Mesendoderm (in vitro differentiated cells): Measurements from ENCODE around the gene THBS4. TPM values are rescaled to one million over a fixed set of nuclear protein-coding genes. Genes with fewer than 3 reads are reported as not detected.

Experiments used
- DNase-seq: peaks from one replicate; pipeline ENCODE4 v3.0.0; 2013
- H2AK5ac ChIP-seq: 2 replicates; pipeline ENCODE4 v1.6.1; 2013; ENCODE audit warnings: low read length, inconsistent platforms
- H2BK120ac ChIP-seq: 2 replicates; pipeline ENCODE4 v1.6.1; 2013; ENCODE audit warnings: low read depth, mild to moderate bottlenecking, low read length, moderate library complexity, mixed read lengths
- H2BK15ac ChIP-seq: replicated peaks from 2 replicates; pipeline ENCODE4 v1.6.1; 2013; ENCODE audit warnings: low read depth, mild to moderate bottlenecking, moderate library complexity
- H2BK5ac ChIP-seq: 2 replicates; pipeline ENCODE4 v1.6.1; 2013; ENCODE audit warnings: low read length, inconsistent platforms
- H3K18ac ChIP-seq: 2 replicates; pipeline ENCODE4 v1.6.1; 2013; ENCODE audit warnings: mild to moderate bottlenecking, low read length, mixed read lengths
- H3K23ac ChIP-seq: one replicate; pipeline ENCODE4 v1.6.1; 2013; ENCODE audit warnings: low read length
- H3K27ac ChIP-seq: 2 replicates; pipeline ENCODE4 v1.5.1; 2013; ENCODE audit warnings: low read depth, mild to moderate bottlenecking, inconsistent platforms, low read length, moderate library complexity
- H3K27me3 ChIP-seq: 2 replicates; pipeline ENCODE4 v1.6.1; 2013; ENCODE audit warnings: low read length, control low read depth, mild to moderate bottlenecking, inconsistent platforms; ENCODE audit not compliant: insufficient read depth, poor library complexity
- H3K36me3 ChIP-seq: 2 replicates; pipeline ENCODE4 v1.6.1; 2013; ENCODE audit warnings: low read length, inconsistent platforms; ENCODE audit not compliant: control insufficient read depth, insufficient read depth
- H3K4ac ChIP-seq: one replicate; pipeline ENCODE4 v1.6.1; 2013; ENCODE audit warnings: low read depth, mild to moderate bottlenecking, low read length, moderate library complexity
- H3K4me1 ChIP-seq: 2 replicates; pipeline ENCODE4 v1.6.1; 2013; ENCODE audit warnings: low read depth, low read length, inconsistent platforms; ENCODE audit not compliant: control insufficient read depth
- H3K4me2 ChIP-seq: 2 replicates; pipeline ENCODE4 v1.6.1; 2013; ENCODE audit warnings: low read length
- H3K4me3 ChIP-seq: 2 replicates; pipeline ENCODE4 v1.5.1; 2013; ENCODE audit warnings: mild to moderate bottlenecking, low read length
- H3K56ac ChIP-seq: one replicate; pipeline ENCODE4 v1.6.1; 2013; ENCODE audit warnings: low read length
- H3K79me1 ChIP-seq: 2 replicates; pipeline ENCODE4 v1.6.1; 2013; ENCODE audit warnings: low read length, inconsistent platforms
- H3K79me2 ChIP-seq: 2 replicates; pipeline ENCODE4 v1.6.1; 2013; ENCODE audit warnings: mild to moderate bottlenecking, low read length; ENCODE audit not compliant: control insufficient read depth, insufficient read depth
- H3K9ac ChIP-seq: 2 replicates; pipeline ENCODE4 v1.6.1; 2013; ENCODE audit warnings: low read length, inconsistent platforms
- H4K5ac ChIP-seq: one replicate; pipeline ENCODE4 v1.6.1; 2013; ENCODE audit warnings: low read length
- H4K8ac ChIP-seq: one replicate; pipeline ENCODE4 v1.6.1; 2013; ENCODE audit warnings: low read depth, mild to moderate bottlenecking, control low read depth, low read length, moderate library complexity
- WGBS: extraction: QIAGEN DNeasy Blood & Tissue Kit; methylation state at CpG from one replicate; pipeline ENCODE4 v1.1.7; 2013; ENCODE audit warnings: low lambda C conversion rate, missing lambda C conversion rate; ENCODE audit not compliant: insufficient coverage; ENCODE audit errors: extremely low coverage; 5-methylcytosine and 5-hydroxymethylcytosine counted together
- small RNA-seq: library from polyadenylated mRNA; stranded (forward); fragments of <200 nt; extraction: miRNeasy Mini kit (QIAGEN cat#:217004); gene quantifications from one replicate; pipeline ENCODE3, GENCODE V24; 2013; ENCODE audit not compliant: insufficient read depth

THBS4 gene

DNA sequence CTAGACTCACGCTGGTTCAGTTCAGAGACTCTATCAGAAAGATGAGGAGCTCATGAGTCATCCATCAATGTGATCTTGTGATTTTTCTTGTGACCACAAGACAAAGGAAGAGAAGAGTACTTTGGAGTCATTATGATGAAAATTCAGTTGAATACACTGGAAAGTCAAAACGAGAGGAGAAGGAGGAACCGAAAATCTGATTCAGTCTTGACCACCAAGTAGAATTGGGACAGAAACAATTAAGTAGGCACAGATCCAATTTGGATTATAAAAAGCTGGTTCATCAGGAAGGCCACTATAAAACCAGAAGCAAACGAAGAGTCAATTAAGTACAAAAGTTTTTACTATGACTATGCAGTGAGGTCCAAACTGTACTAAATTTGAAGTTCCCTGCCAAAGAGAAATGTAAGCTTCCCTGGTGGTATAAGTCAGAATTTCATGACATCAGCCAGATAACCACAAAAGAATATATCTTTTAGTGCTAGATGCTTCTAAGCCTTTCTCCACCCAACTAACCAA, 90.9 kb downstream of the THBS4 start:
- WGBS, result no CpG with 5 or more reads among the region's 4 CpGs
- Histone ChIP-seq H2BK5ac (no peak overlapping the region), H2AK5ac (no peak overlapping the region), H4K8ac (no peak overlapping the region), H3K4me1 (no peaks in the 10 kb centered on the region), H3K79me2 (no peaks in the 10 kb centered on the region), H3K23ac (no peak overlapping the region), H3K18ac (no peak overlapping the region), H2BK15ac (no peak overlapping the region), H3K4me2 (no peak overlapping the region), H3K79me1 (no peaks in the 10 kb centered on the region), H3K4me3 (no peak overlapping the region), H3K9ac (no peak overlapping the region), H3K4ac (no peak overlapping the region), H3K36me3 (no peaks in the 10 kb centered on the region), H2BK120ac (no peak overlapping the region), H3K27ac (no peak overlapping the region), H3K27me3 (no peaks in the 10 kb centered on the region), H4K5ac (no peak overlapping the region), H3K56ac (no peak overlapping the region)
- DNase-seq, result no peak

DNA sequence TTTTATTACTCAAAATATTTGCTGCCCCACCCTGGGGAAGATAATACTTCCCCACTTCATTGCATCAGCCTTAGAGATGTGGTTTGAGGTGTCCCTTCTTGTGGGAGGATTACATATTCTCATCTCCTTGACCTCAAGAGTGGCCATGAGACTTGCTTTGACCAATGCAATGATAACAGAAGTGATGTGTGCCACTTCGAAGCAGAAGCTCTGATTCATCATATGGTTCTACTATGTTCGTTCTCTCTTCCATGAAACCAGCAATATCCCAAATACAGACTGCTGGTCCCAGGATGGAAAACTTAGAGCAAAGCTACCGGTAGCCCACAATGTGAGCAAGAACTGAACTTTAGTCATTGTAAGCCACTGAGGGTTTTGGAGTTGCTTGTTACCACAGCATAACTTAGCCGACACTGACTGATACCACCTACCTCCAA, 92.0 kb downstream of the THBS4 start:
- no peaks in the 10 kb centered on the region for H3K4me1 ChIP-seq
- no peak overlapping the region for H4K8ac ChIP-seq
- WGBS, result no CpG with 5 or more reads among the region's 4 CpGs
- no peak overlapping the region for H2BK15ac ChIP-seq
- no peak overlapping the region for H3K18ac ChIP-seq
- no peaks in the 10 kb centered on the region for H3K79me1 ChIP-seq
- no peak overlapping the region for H3K4me3 ChIP-seq
- H4K5ac ChIP-seq, result no peak overlapping the region
- H3K27me3 ChIP-seq, result no peaks in the 10 kb centered on the region
- DNase-seq, result no peak
- no peak overlapping the region for H2BK5ac ChIP-seq
- H3K4me2 ChIP-seq, result no peak overlapping the region
- H3K79me2 ChIP-seq, result no peaks in the 10 kb centered on the region
- H3K23ac ChIP-seq, result no peak overlapping the region
- H3K4ac ChIP-seq, result no peak overlapping the region
- no peak overlapping the region for H2BK120ac ChIP-seq
- no peaks in the 10 kb centered on the region for H3K36me3 ChIP-seq
- H2AK5ac ChIP-seq, result no peak overlapping the region
- no peak overlapping the region for H3K56ac ChIP-seq
- no peak overlapping the region for H3K27ac ChIP-seq
- H3K9ac ChIP-seq, result no peak overlapping the region

DNA sequence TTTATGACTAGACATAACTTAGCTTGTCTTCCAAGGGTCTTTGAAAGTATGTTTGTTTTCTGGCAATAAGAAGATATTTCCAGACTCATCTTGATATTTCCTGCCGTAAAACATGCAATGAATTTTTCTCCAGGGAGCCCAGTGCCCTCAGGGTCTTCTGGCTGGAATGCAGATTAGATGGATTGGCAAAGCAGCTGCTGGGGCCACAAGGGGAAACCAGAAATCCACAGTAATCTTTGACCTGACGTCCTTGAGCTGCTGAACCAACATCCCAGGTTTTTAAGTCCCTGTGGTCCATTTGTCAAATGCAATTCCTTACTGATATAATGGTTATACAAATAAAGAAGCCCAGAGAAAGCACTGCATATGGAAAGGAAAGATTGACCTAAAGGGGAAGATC, 93.0 kb downstream of the THBS4 start:
- WGBS, result no CpG with 5 or more reads among the region's 2 CpGs
- no peak overlapping the region for H3K4me3 ChIP-seq
- no peaks in the 10 kb centered on the region for H3K79me1 ChIP-seq
- H2AK5ac ChIP-seq, result no peak overlapping the region
- no peak overlapping the region for H4K8ac ChIP-seq
- H3K4me2 ChIP-seq, result no peak overlapping the region
- no peak overlapping the region for H3K4ac ChIP-seq
- no peak overlapping the region for H2BK120ac ChIP-seq
- H3K56ac ChIP-seq, result no peak overlapping the region
- no peak overlapping the region for H2BK15ac ChIP-seq
- H3K23ac ChIP-seq, result no peak overlapping the region
- no peaks in the 10 kb centered on the region for H3K79me2 ChIP-seq
- no peak overlapping the region for H3K27ac ChIP-seq
- no peak overlapping the region for H2BK5ac ChIP-seq
- no peaks in the 10 kb centered on the region for H3K4me1 ChIP-seq
- no peaks in the 10 kb centered on the region for H3K36me3 ChIP-seq
- no peak overlapping the region for H3K9ac ChIP-seq
- DNase-seq, result peak; percentile 86
- no peak overlapping the region for H3K18ac ChIP-seq
- H3K27me3 ChIP-seq, result no peaks in the 10 kb centered on the region
- H4K5ac ChIP-seq, result no peak overlapping the region

DNA sequence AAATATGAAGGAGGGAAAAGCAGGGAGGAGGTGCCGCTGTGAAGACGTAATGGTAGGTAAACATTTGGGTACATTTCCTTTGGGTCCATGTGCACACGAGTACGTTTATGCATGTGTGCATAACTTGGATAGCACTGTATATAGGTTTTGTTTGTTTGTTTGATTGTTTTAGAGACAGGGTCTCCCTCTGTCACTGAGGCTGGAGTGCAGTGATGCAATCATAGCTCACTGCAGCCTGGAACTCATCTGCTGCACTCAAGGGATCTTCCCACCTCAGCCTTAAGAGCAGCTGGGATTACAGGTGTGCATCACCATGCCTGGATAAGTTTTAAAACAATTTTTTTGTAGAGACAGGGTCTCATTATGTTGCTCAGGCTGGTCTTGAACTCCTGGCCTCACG, 94.0 kb downstream of the THBS4 start:
- Histone ChIP-seq H3K79me1 (no peaks in the 10 kb centered on the region), H3K9ac (no peak overlapping the region), H2BK5ac (no peak overlapping the region), H3K36me3 (no peaks in the 10 kb centered on the region), H3K4me1 (no peaks in the 10 kb centered on the region), H3K27me3 (no peaks in the 10 kb centered on the region), H4K8ac (no peak overlapping the region), H2BK15ac (no peak overlapping the region), H3K4ac (no peak overlapping the region), H3K18ac (no peak overlapping the region), H3K4me3 (no peak overlapping the region), H2BK120ac (no peak overlapping the region), H2AK5ac (no peak overlapping the region), H3K27ac (no peak overlapping the region), H3K23ac (no peak overlapping the region), H4K5ac (no peak overlapping the region), H3K4me2 (no peak overlapping the region), H3K56ac (no peak overlapping the region), H3K79me2 (no peaks in the 10 kb centered on the region)
- DNase-seq, result no peak
- no CpG with 5 or more reads among the region's 5 CpGs for WGBS

Small RNAs within 50 kb of the gene (small RNA-seq; reads per million reads assigned to genes)
- not detected for gene TRMT112P2
